B cell (primary cell): ENCODE results near the gene CLEC1B. TPM values are rescaled to one million over a fixed set of nuclear protein-coding genes. Genes with fewer than 3 reads are reported as not detected.

Source experiments
- ATAC-seq: fragments of 200-7000 bp; cut with Tn5 transposase; one replicate; pipeline ENCODE4 v1.10.0; 2021; ENCODE audit warnings: low read depth, mild to moderate bottlenecking, moderate number of reproducible peaks, moderate library complexity
- CTCF ChIA-PET: fragments of 350-600 bp; sonication (Branson Sonifier 250); formaldehyde crosslinking; loops from one replicate; lab custom pipeline; 2021; ENCODE audit warnings: antibody characterized with exemption, inconsistent platforms; lab: Charles Lee
- POLR2A ChIA-PET: fragments of 350-600 bp; sonication (Branson Sonifier 250); formaldehyde crosslinking; loops from one replicate; lab custom pipeline; 2021; ENCODE audit warnings: antibody characterized with exemption; lab: Charles Lee
- DNase-seq: peaks from one replicate; pipeline ENCODE4 v3.0.0; 2013
- H2AFZ ChIP-seq: 2 replicates; pipeline ENCODE4 v1.6.1; 2012; ENCODE audit warnings: mild to moderate bottlenecking, low read depth, low read length; ENCODE audit not compliant: insufficient read depth, poor library complexity, severe bottlenecking
- H3K27ac ChIP-seq, 2 donors: 1 replicate in 1 of 2; 2 replicates in 1 of 2; pipeline ENCODE4 v1.5.1; 2012 to 2013; ENCODE audit warnings: low read length in 2 of 2, mild to moderate bottlenecking in 2 of 2, moderate library complexity in 1 of 2
- H3K27me3 ChIP-seq, 4 experiments: fragments of 200-600 bp in 1 of 4; sonication (generic) in 1 of 4; replicated peaks in 1 of 4; 1 replicate in 2 of 4; 2 replicates in 2 of 4; pipeline versions ENCODE4 v1.6.1 to v1.7.0; 2013 to 2016; ENCODE audit warnings: low read length in 3 of 4, mild to moderate bottlenecking in 2 of 4, mixed read lengths in 1 of 4, moderate library complexity in 1 of 4; ENCODE audit not compliant: insufficient read depth in 4 of 4, control insufficient read depth in 3 of 4; ENCODE audit errors: control extremely low read depth in 1 of 4
- H3K36me3 ChIP-seq, 2 experiments: replicated peaks in 1 of 2; 1 replicate in 1 of 2; 2 replicates in 1 of 2; pipeline versions ENCODE4 v1.6.1 to v1.7.1; 2013; ENCODE audit warnings: low read length in 1 of 2; ENCODE audit not compliant: insufficient read depth in 2 of 2, control insufficient read depth in 1 of 2; ENCODE audit errors: control extremely low read depth in 1 of 2, extremely low read depth in 1 of 2
- H3K4me1 ChIP-seq, 2 donors: fragments of 200-600 bp in 1 of 2; sonication (generic) in 1 of 2; 1 replicate in 1 of 2; 2 replicates in 1 of 2; pipeline versions ENCODE4 v1.5.1 to v1.6.1; 2013 to 2017; ENCODE audit warnings: low read length in 2 of 2; ENCODE audit not compliant: control insufficient read depth in 2 of 2, insufficient read depth in 2 of 2
- H3K4me2 ChIP-seq: replicated peaks from 2 replicates; pipeline ENCODE3; 2012; ENCODE audit warnings: mild to moderate bottlenecking, low read depth, low read length; ENCODE audit not compliant: poor library complexity, severe bottlenecking
- H3K4me3 ChIP-seq, 5 experiments: fragments of 200-600 bp in 1 of 5; sonication (generic) in 1 of 5; 1 replicate in 3 of 5; 2 replicates in 2 of 5; pipeline versions ENCODE4 v1.5.1 to v1.7.0; 2011 to 2016; ENCODE audit warnings: low read length in 4 of 5, mild to moderate bottlenecking in 4 of 5, low read depth in 2 of 5, control low read depth in 1 of 5, moderate library complexity in 1 of 5; ENCODE audit not compliant: insufficient read depth in 1 of 5; ENCODE audit errors: control extremely low read depth in 1 of 5, extremely low read depth in 1 of 5
- H3K79me2 ChIP-seq: fragments of 200-600 bp; sonication (generic); one replicate; pipeline ENCODE4 v1.6.0; 2016; ENCODE audit warnings: low read length; ENCODE audit not compliant: control insufficient read depth, insufficient read depth
- H3K9ac ChIP-seq: fragments of 200-600 bp; sonication (generic); 2 replicates; pipeline ENCODE4 v1.6.1; 2017; ENCODE audit warnings: mild to moderate bottlenecking, low read length, moderate library complexity
- H3K9me3 ChIP-seq, 3 donors: one replicate each; pipeline versions ENCODE4 v1.6.1 to v1.7.1; 2013; ENCODE audit warnings: low read length in 2 of 3; ENCODE audit not compliant: control insufficient read depth in 2 of 3, insufficient read depth in 1 of 3; ENCODE audit errors: control extremely low read depth in 1 of 3
- H4K20me1 ChIP-seq: 2 replicates; pipeline ENCODE4 v1.6.0; 2012; ENCODE audit warnings: mild to moderate bottlenecking, low read length; ENCODE audit not compliant: insufficient read depth, control insufficient read depth, poor library complexity, severe bottlenecking
- H3K27ac Mint-ChIP-seq: one replicate; pipeline ENCODE4 v1.8.0; 2021; ENCODE audit warnings: mixed read lengths
- H3K27me3 Mint-ChIP-seq: one replicate; pipeline ENCODE4 v1.8.0; 2021; ENCODE audit warnings: mixed read lengths
- H3K4me1 Mint-ChIP-seq: one replicate; pipeline ENCODE4 v1.8.0; 2021; ENCODE audit warnings: mixed read lengths
- H3K4me3 Mint-ChIP-seq: one replicate; pipeline ENCODE4 v1.8.0; 2021; ENCODE audit warnings: mixed read lengths
- H3K9me3 Mint-ChIP-seq: one replicate; pipeline ENCODE4 v1.8.0; 2022; ENCODE audit warnings: mixed read lengths; ENCODE audit not compliant: insufficient read depth
- CTCF ChIP-seq: fragments of 200-600 bp; IDR thresholded peaks from one replicate; pipeline ENCODE4 v1.8.0; 2022; ENCODE audit warnings: antibody characterized with exemption, mild to moderate bottlenecking
- EZH2 ChIP-seq: IDR thresholded peaks from 2 replicates; pipeline ENCODE4 v1.6.1; 2012; ENCODE audit warnings: borderline replicate concordance, low read depth, mild to moderate bottlenecking, moderate library complexity, low read length; ENCODE audit not compliant: insufficient read depth, poor library complexity, severe bottlenecking
- WGBS: methylation state at CpG from one replicate; pipeline ENCODE4 v1.1.5; 2013; ENCODE audit warnings: missing lambda C conversion rate; ENCODE audit not compliant: insufficient coverage; 5-methylcytosine and 5-hydroxymethylcytosine counted together
- intact Hi-C: fragments of 100-400 bp; cut with micrococcal nuclease; formaldehyde crosslinking; loops from one replicate; pipeline ENCODE4 v1.10.0; 2022
- polyA plus RNA-seq: library from polyadenylated mRNA; depleted of rRNA; stranded (reverse); fragments of >200 nt; gene quantifications from 2 replicates; pipeline ENCODE4 v1.2.3, GENCODE V29; 2012
- total RNA-seq, 2 donors: library from RNA; stranded (reverse); fragments of 120-200 nt in 1 of 2; gene quantifications; 1 replicate in 1 of 2; 2 replicates in 1 of 2; pipeline versions ENCODE4 v1.2.3 to v1.2.4, GENCODE V29; 2013 to 2022

CLEC1B gene
- total and polyA plus RNA-seq, 2 donors (not counting 1 experiment from before 2014, with no cell fraction given): not detected

GRCh38 chr12:9969673-9970072 lies 29.2 kb downstream of the CLEC1B start:
- Mint-ChIP-seq H3K4me1 (peaks cover 2% of the 10 kb centered on the region), H3K9me3 (no peaks in the 10 kb centered on the region), H3K27ac (no peak overlapping the region), H3K27me3 (peaks cover 22% of the 10 kb centered on the region), H3K4me3 (no peak overlapping the region)
- H2AFZ ChIP-seq: no peak overlapping the region
- CTCF ChIA-PET: no interaction called here
- POLR2A ChIA-PET: no interaction called here
- intact Hi-C loops: no loop called here
- no peaks in the 10 kb centered on the region for H3K79me2 ChIP-seq
- H3K4me1 ChIP-seq: no peaks in the 10 kb centered on the region
- H3K4me3 ChIP-seq: no peak overlapping the region
- H3K27me3 ChIP-seq: peaks cover 0 to 6% (median 2%) of the 10 kb centered on the region in 4 experiments
- ATAC-seq: no peak
- DNase-seq: no peak
- TF ChIP-seq EZH2 (no peak), CTCF (no peak)
- H3K9ac ChIP-seq: no peak overlapping the region
- no peak overlapping the region for H3K4me2 ChIP-seq
- WGBS: no CpG with 5 or more reads among the region's 2 CpGs
- no peak overlapping the region for H3K27ac ChIP-seq
- H3K9me3 ChIP-seq: no peaks in the 10 kb centered on the region
- H4K20me1 ChIP-seq: no peaks in the 10 kb centered on the region
- H3K36me3 ChIP-seq: no peaks in the 10 kb centered on the region

- H3K4me3 Mint-ChIP-seq: no peak overlapping the region
- CTCF ChIA-PET: no interaction called here
- no peaks in the 10 kb centered on the region for H3K27me3 ChIP-seq
Measured at GRCh38 chr12:9961901-9962300, 37.0 kb downstream of the CLEC1B start.

More at GRCh38 chr12:9961901-9962300, 37.0 kb downstream of the CLEC1B start:
- Mint-ChIP-seq H3K27me3 (peaks cover 2% of the 10 kb centered on the region), H3K9me3 (no peaks in the 10 kb centered on the region), H3K4me1 (peaks cover 35% of the 10 kb centered on the region), H3K27ac (no peak overlapping the region)
- H3K9me3 ChIP-seq: no peaks in the 10 kb centered on the region
- no peak overlapping the region for H2AFZ ChIP-seq
- H4K20me1 ChIP-seq: no peaks in the 10 kb centered on the region
- no peak overlapping the region for H3K9ac ChIP-seq
- H3K4me3 ChIP-seq: no peak overlapping the region
- no peak overlapping the region for H3K27ac ChIP-seq
- intact Hi-C loops: no loop called here
- H3K4me2 ChIP-seq: no peak overlapping the region
- no peaks in the 10 kb centered on the region for H3K79me2 ChIP-seq
- no peaks in the 10 kb centered on the region for H3K36me3 ChIP-seq
- no CpG with 5 or more reads among the region's 3 CpGs for WGBS
- TF ChIP-seq CTCF (no peak), EZH2 (no peak)
- POLR2A ChIA-PET: no interaction called here
- DNase-seq (no peak), ATAC-seq (no peak)
- peaks cover 29 to 33% of the 10 kb centered on the region in 2 donors for H3K4me1 ChIP-seq
